Measurements from ENCODE around the gene LRRC7.

GRCh38 chr1:69930396-69930795, 362.7 kb downstream of the LRRC7 start:
- TF ChIP-seq, protein P1, sequence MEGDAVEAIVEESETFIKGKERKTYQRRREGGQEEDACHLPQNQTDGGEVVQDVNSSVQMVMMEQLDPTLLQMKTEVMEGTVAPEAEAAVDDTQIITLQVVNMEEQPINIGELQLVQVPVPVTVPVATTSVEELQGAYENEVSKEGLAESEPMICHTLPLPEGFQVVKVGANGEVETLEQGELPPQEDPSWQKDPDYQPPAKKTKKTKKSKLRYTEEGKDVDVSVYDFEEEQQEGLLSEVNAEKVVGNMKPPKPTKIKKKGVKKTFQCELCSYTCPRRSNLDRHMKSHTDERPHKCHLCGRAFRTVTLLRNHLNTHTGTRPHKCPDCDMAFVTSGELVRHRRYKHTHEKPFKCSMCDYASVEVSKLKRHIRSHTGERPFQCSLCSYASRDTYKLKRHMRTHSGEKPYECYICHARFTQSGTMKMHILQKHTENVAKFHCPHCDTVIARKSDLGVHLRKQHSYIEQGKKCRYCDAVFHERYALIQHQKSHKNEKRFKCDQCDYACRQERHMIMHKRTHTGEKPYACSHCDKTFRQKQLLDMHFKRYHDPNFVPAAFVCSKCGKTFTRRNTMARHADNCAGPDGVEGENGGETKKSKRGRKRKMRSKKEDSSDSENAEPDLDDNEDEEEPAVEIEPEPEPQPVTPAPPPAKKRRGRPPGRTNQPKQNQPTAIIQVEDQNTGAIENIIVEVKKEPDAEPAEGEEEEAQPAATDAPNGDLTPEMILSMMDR (conservative IDR thresholded peaks at IDR 0.05; ENCODE audit: low read depth, low read length), result no peak
- TF ChIP-seq EZH2 (IDR thresholded peaks at IDR 0.05; ENCODE audit: borderline replicate concordance, low read depth, low read length, poor library complexity, severe bottlenecking), result no peak
